SIG-M5 treated with dmso at 0.1 percent for 504 hours (cell line): ENCODE data around the gene RCL1.

Experiments
- DNase-seq: peaks from one replicate; lab custom pipeline; 2025; ENCODE audit not compliant: unreplicated experiment; lab: John Stamatoyannopoulos, UW

RCL1 gene

DNA sequence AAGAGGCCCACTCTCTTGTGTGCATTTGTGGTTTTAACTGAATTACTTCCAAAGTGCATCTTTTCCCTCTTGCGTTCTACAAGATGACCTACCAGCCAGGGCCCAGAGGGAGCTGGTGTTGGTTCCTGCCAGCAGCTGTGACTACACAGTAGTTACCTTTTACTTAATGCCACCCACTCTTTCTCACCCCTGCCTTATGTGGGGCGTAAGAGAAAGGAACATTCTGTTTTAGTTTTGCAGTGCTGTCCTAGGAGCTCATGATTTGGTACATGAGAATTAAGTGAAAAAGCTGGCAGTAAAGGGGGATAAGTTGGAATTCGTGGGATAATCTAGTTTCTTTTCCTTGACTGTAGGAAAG lies 45.4 kb downstream of the RCL1 start:
- no peak for DNase-seq

DNA sequence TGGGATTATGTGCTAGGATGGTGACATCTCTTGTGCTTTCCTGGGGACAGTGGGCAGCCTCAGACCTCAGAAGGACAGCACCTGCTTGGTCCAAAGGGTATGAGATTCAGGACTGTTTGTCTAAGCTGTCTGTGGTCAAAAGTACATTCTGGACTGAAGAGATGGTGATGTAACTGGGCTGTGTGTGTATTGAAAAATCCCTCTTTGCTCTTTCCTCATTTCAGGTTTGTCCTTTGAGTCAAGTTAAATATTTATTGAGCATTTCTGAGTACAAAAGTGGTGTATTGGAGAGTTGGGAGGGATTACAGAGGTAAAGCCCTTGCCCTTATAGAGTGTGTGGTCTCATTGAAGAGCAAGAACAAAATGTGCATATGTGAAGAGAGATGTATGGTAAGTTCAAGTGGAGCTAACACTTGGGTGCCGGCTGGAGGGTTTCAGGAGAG lies 46.7 kb downstream of the RCL1 start:
- DNase-seq = no peak

GRCh38 chr9:4840018-4840417 lies 47.3 kb downstream of the RCL1 start:
- DNase-seq = no peak

DNA sequence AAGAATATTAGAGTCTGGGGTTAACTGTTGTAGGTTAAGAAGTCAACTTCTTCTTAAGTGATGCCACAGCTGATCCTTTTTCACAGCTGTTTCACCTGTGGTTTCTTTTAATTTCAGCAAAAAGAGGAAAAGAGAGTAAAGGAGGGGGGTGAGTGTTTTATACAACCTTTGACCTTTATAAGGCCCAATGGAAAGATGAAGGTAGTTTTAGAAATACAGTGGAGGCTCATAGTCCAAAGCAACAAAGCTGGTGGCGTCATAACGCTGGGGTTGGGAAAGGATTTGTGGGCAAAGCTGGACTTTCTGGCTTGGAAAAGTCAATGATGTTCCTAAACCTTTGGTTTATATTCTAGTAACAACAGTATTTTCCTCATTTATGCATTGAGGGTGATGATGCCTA lies 49.5 kb downstream of the RCL1 start:
- no peak for DNase-seq

- DNase-seq = no peak
These were observed 50.0 kb downstream of the RCL1 start for GRCh38 chr9:4842734-4843133.

GRCh38 chr9:4844056-4844838 lies 51.5 kb downstream of the RCL1 start:
- DNase-seq = no peak

GRCh38 chr9:4849369-4849768 lies 56.6 kb downstream of the RCL1 start:
- DNase-seq = no peak

DNA sequence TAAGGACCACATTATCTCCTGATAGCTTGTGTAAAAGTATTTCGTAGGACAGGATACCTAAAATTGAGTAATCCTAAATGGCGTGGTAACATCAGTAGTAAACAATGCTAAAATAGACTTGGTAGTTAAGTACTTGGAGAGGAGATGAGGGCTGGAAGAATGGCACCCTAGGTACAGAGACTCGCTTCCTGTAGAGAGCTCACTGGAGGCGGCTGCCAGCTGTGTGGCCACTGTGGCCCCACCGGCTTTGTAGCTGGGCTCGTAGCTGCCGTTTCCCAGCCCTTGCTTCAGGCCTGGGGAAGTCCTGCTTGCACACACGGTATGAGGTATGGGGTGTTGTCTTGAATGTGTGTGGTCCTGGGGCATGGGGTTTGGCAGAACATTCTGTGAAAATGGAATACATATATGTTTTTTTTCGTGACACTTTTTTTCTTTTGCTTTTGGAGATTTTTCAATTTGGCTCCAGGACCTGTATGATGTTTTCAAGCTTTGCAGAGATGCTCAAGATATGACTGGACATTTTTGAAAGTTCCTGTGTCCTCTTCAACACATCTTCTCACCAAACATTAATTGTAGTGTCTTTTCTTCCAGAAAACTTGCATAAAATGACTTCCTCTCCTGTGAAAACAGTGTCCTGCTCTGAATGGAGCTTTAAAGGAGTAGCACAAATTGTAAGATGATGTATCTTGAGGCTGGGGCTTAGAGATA lies 58.0 kb downstream of the RCL1 start:
- DNase-seq = no peak

GRCh38 chr9:4852419-4852818 lies 59.7 kb downstream of the RCL1 start:
- DNase-seq = no peak

DNA sequence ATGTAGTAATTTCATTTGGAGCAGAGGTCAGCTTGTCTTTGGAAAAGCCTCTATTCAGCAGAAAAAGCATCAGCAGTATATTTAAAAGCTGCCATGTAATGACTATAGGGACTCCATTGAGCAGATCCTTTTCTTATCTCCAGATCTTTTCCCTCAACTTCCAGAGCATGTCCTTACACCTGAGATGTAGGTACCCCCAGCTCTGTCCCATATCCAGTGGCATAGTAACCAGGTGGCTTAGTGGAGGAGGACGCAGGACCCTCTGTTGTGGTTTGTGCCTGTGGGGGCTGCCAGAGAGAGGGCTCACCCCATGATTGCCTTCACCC lies 61.5 kb downstream of the RCL1 start:
- DNase-seq = no peak

GRCh38 chr9:4855841-4856240 lies 63.1 kb downstream of the RCL1 start:
- no peak for DNase-seq

- no peak for DNase-seq
These were observed 64.5 kb downstream of the RCL1 start for GRCh38 chr9:4857163-4857810.

GRCh38 chr9:4859035-4859434 lies 66.3 kb downstream of the RCL1 start:
- no peak for DNase-seq

GRCh38 chr9:4860383-4860782 lies 67.6 kb downstream of the RCL1 start:
- DNase-seq = no peak

DNA sequence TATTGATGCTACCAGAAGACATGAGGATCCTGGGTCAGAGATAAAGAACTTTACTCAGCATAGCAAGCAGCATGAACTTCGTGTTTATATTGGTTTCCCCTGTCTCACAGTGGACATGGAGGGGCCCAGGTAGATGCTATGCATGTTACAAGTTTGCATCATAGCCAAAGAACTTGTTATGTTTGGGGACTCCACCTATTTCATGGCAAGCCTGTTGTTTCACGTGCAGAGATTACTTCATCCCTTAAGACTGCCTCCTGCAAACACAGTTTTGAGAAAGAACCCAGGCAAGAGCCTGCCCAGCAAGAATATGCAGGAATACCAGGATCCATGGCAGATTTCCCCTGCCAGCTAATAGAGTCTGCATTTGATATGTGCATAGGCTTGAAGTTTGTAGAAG lies 68.4 kb downstream of the RCL1 start:
- no peak for DNase-seq

GRCh38 chr9:4861736-4862451 lies 69.2 kb downstream of the RCL1 start:
- no peak for DNase-seq

DNA sequence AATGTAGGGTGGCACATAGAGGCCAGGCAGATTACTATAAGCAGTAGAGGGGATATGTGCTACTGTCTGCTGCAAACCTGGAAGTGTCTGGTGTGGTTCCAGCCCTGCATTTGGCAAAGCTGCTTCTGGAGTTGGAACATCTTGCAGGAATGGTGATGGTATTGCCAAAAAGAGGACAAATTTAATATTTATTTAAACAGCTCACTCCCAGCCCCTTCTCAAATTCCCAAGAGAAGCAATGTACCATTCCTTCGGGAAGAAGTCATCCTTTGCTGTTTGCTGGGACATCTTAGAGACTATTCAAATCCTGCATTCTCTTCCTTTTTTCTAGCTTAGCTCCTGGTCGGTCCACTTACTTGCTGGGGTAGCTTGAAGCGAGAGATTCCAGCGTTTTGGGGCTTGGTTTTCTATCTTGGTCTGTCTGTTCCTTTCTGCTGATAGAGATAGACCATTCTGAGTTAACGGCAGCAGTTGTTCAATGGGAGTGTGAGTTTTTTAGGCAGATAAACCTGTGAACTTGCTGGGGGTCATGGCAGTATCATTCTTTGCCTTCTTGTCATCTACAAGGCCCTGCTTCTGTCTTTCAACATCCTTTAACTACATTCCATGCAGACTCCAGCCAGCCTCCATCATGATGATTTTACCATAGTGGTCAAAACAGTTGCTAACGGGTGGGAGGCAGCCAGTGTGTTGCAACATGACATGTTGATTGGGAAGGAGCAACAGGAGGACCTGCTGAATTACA lies 69.9 kb downstream of the RCL1 start:
- peak; percentile 26 for DNase-seq

GRCh38 chr9:4864234-4864661 lies 71.5 kb downstream of the RCL1 start:
- no peak for DNase-seq

GRCh38 chr9:4864698-4865097 lies 72.0 kb downstream of the RCL1 start:
- no peak for DNase-seq

DNA sequence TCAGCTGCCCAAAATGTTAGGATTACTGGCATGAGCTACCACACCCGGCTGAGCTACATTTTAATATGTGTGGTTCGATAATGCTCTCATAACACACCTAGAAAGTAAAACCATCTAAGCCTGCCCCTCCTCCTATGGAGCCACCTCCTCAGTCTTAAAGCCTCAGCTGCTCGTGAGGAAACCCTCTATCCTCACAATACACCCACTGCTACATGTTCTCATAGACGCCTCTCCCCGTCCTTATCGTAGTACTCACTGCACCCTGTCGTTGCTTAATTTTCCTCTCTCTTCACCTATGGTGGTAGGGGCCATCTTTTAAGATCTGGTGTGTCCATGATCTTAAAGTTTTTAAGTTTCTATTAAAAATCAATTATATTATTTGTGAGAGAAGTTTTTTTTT lies 72.9 kb downstream of the RCL1 start:
- DNase-seq = no peak
